GM12872 (cell line): ENCODE measurements around the gene ACOX1.

ENCODE experiments used
- CTCF ChIP-seq: IDR thresholded peaks from 3 replicates; pipeline ENCODE4 v1.5.1; 2011; ENCODE audit warnings: low read depth, mild to moderate bottlenecking, low read length, moderate library complexity; ENCODE audit not compliant: insufficient read depth

ACOX1 gene

GRCh38 chr17:75898065-75898464 lies 80.9 kb downstream of the ACOX1 start:
- no peak for TF ChIP-seq CTCF

GRCh38 chr17:75897160-75898019 lies 81.6 kb downstream of the ACOX1 start:
- TF ChIP-seq CTCF: no peak

GRCh38 chr17:75896415-75897159 lies 82.4 kb downstream of the ACOX1 start, which contains the start of gene TRIM65:
TSS of gene TRIM65 (minus strand) at chr17:75896951. CDS start at chr17:75896937, 14 bp downstream.
- TF ChIP-seq CTCF: peak; percentile 37; the same call in 1 of the 3 replicates

- peak; percentile 54 for TF ChIP-seq CTCF
These were observed 83.4 kb downstream of the ACOX1 start for GRCh38 chr17:75895370-75896155.

GRCh38 chr17:75894049-75894733 lies 84.8 kb downstream of the ACOX1 start:
- no peak for TF ChIP-seq CTCF

GRCh38 chr17:75893305-75894048 lies 85.5 kb downstream of the ACOX1 start:
- no peak for TF ChIP-seq CTCF
